ENCODE results near the gene RARA. TPM values are rescaled to one million over a fixed set of nuclear protein-coding genes. Genes with fewer than 3 reads are reported as not detected.

The RARA gene
- total RNA-seq, 6 experiments from 2014 or later = 17.7 to 41.9 (median 22.9) TPM

DNA sequence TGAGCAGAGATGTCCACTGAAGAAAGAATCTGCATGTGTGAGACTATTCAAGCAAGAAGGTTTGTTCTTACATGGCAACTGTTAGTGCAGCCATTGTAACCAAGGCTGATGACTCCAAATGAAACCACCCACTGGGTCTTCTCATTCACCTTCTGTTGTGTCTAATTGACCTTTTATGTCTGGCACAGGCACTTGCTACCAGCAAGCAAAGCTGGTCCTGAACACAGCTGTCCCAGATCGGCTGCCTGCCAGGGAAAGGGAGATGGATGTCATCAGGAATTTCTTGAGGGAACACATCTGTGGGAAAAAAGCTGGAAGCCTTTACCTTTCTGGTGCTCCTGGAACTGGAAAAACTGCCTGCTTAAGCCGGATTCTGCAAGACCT is 17.7 kb upstream of the RARA start:
- no peak for DNase-seq
- Histone ChIP-seq H3K36me3 (peaks cover 0 to 2% (median 0%) of the 10 kb centered on the region in 4 donors), H3K4me1 (peaks cover 0 to 15% (median 0%) of the 10 kb centered on the region in 4 donors), H3K27ac (no peak overlapping the region), H3K27me3 (no peaks in the 10 kb centered on the region), H3K4me3 (no peak overlapping the region), H3K9me3 (no peaks in the 10 kb centered on the region)
- no peak for TF ChIP-seq POLR2A (IDR thresholded peaks at IDR 0.05)
- TF ChIP-seq, protein P1, sequence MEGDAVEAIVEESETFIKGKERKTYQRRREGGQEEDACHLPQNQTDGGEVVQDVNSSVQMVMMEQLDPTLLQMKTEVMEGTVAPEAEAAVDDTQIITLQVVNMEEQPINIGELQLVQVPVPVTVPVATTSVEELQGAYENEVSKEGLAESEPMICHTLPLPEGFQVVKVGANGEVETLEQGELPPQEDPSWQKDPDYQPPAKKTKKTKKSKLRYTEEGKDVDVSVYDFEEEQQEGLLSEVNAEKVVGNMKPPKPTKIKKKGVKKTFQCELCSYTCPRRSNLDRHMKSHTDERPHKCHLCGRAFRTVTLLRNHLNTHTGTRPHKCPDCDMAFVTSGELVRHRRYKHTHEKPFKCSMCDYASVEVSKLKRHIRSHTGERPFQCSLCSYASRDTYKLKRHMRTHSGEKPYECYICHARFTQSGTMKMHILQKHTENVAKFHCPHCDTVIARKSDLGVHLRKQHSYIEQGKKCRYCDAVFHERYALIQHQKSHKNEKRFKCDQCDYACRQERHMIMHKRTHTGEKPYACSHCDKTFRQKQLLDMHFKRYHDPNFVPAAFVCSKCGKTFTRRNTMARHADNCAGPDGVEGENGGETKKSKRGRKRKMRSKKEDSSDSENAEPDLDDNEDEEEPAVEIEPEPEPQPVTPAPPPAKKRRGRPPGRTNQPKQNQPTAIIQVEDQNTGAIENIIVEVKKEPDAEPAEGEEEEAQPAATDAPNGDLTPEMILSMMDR (IDR thresholded peaks at IDR 0.05) = no peak
- intact Hi-C loops (cut with DNase I) = loop anchor here (5.0 kb wide), 2 partner anchors 89 to 94 kb away; no protein-coding TSS in a partner anchor
- WGBS (ENCODE audit: insufficient coverage, low coverage, low lambda C conversion rate, missing lambda C conversion rate) = 100% methylated on average over 1 of the region's 2 CpGs
- no peak for ATAC-seq

DNA sequence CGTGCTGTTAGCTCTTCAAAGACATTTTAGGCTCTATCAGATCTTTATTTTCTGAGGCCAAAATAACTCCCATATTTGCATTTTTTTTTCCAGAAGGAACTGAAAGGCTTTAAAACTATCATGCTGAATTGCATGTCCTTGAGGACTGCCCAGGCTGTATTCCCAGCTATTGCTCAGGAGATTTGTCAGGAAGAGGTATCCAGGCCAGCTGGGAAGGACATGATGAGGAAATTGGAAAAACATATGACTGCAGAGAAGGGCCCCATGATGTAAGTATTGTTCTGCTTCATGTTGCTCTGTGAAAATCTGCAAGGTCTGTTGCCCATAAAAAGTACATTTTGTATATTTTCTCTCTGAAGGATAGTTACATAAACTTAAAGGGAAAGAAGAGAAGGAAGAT is 15.6 kb upstream of the RARA start:
- WGBS (ENCODE audit: insufficient coverage, low coverage, low lambda C conversion rate, missing lambda C conversion rate) = 81% methylated on average over 1 of the region's 1 CpG
- Histone ChIP-seq H3K9me3 (no peaks in the 10 kb centered on the region), H3K27me3 (no peaks in the 10 kb centered on the region), H3K4me1 (peaks cover 0 to under 1% (median 0%) of the 10 kb centered on the region in 4 donors), H3K27ac (no peak overlapping the region), H3K36me3 (peaks cover 0 to 2% (median 0%) of the 10 kb centered on the region in 4 donors), H3K4me3 (no peak overlapping the region)
- peak in 3 of 4 donors; percentile 11 to 18 (median 14) for ATAC-seq
- no peak for TF ChIP-seq POLR2A (IDR thresholded peaks at IDR 0.05)
- TF ChIP-seq, protein P1 (IDR thresholded peaks at IDR 0.05) = no peak
- intact Hi-C loops (cut with DNase I) = loop anchor here (5.0 kb wide), 2 partner anchors 91 to 96 kb away; no protein-coding TSS in a partner anchor
- DNase-seq = no peak

DNA sequence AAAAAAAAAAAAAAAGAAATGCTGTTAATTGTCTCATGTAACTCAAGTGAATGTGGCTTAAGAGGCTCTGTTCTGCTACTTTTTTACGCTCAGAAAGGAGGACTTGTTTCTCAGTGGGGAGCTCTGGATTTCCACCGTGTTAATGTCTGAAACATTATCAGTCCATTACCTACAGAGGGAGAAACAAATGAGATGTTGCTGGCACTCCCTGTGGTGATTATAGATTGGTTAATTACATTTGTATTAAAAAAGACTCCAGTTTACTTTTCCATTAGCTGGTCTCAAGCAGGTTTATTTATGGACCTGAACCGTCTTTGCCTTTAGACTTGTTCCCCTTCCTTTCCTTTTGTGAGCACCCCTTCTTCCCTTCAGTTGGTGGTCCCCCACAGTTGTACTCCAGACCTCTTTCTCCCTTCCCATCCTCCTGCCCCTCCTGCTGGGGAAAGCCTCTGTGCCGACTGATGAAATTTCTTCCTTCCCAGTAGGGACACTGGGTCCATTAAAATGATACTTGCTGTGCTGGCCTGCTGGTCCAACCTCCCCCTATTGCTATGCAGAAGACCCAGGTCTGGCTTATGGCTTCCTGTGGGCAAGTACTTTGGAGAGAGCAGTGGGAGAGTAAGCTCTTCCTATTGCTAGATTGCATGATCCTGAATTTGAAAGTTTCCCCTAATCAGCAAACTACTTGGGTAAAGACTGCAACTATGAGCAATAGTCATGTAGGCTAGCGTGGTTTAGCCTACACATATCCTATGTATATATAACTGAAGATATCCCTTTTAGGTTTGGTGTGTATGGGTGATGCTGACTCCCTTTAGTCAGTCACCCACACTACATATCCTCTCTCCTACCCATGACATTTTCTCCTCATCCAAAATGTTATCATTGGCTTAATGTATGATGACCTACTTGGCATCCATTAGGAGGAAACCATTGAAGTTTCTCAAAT is 13.2 kb upstream of the RARA start:
- Histone ChIP-seq H3K9me3 (no peaks in the 10 kb centered on the region), H3K4me1 (no peaks in the 10 kb centered on the region), H3K27ac (no peak overlapping the region), H3K36me3 (peaks cover 0 to 2% (median 0%) of the 10 kb centered on the region in 4 donors), H3K27me3 (no peaks in the 10 kb centered on the region), H3K4me3 (no peak overlapping the region)
- no peak for TF ChIP-seq POLR2A (IDR thresholded peaks at IDR 0.05)
- TF ChIP-seq, protein P1 (IDR thresholded peaks at IDR 0.05) = no peak
- intact Hi-C loops (cut with DNase I) = no loop called here
- ATAC-seq (no peak), DNase-seq (no peak)
- 81% methylated on average over 3 of the region's 5 CpGs for WGBS (ENCODE audit: insufficient coverage, low coverage, low lambda C conversion rate, missing lambda C conversion rate)

DNA sequence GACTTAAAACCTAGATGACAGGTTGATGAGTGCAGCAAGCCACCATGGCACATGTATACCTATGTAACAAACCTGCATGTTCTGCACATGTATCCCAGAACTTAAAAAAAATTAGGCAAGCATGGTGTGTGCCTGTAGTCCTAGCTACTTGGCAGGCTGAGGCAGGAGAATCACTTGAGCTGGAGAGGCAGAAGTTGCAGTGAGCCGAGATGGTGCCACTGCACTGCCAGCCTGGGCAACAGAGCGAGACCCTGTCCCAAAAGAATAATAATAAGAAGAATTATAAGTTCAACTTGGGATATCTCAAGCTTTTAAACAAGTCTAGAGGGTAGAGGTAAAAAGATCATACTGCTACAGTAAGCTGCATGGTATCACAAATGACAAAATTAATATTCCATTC is 11.5 kb upstream of the RARA start:
- WGBS (ENCODE audit: insufficient coverage, low coverage, low lambda C conversion rate, missing lambda C conversion rate) = 94% methylated on average over 2 of the region's 2 CpGs
- no peak overlapping the region for H3K27ac ChIP-seq

More for the DNA sequence above, 11.5 kb upstream of the RARA start:
- Histone ChIP-seq H3K27me3 (no peaks in the 10 kb centered on the region), H3K4me1 (peaks cover 0 to under 1% (median 0%) of the 10 kb centered on the region in 4 donors), H3K36me3 (peaks cover 0 to 2% (median 0%) of the 10 kb centered on the region in 4 donors), H3K4me3 (no peak overlapping the region), H3K9me3 (no peaks in the 10 kb centered on the region)
- TF ChIP-seq, protein P1 (IDR thresholded peaks at IDR 0.05) = no peak
- no peak for TF ChIP-seq POLR2A (IDR thresholded peaks at IDR 0.05)
- intact Hi-C loops (cut with DNase I) = no loop called here
- ATAC-seq = no peak
- no peak for DNase-seq

Measured in right lobe of liver (tissue), 6 donors.